Subcutaneous adipose tissue (tissue), 4 donors: Measurements from ENCODE around the gene PHF19. TPM values are rescaled to one million over a fixed set of nuclear protein-coding genes. Genes with fewer than 3 reads are reported as not detected.

Experiments used
- CTCF ChIP-seq: fragments of 450-650 bp; IDR thresholded peaks from one replicate; pipeline ENCODE4 v1.5.1; 2016; ENCODE audit warnings: low read depth, mild to moderate bottlenecking, control low read depth, antibody characterized with exemption, moderate library complexity
- total RNA-seq, 4 donors: library from RNA; depleted of rRNA; stranded (reverse); fragments of >200 nt; gene quantifications; one replicate each; pipeline ENCODE4 v1.1.0, GENCODE V29; 2016

PHF19 gene
- total RNA-seq, 4 donors from 2014 or later, result 11.6 to 36.7 (median 17.3) TPM

DNA sequence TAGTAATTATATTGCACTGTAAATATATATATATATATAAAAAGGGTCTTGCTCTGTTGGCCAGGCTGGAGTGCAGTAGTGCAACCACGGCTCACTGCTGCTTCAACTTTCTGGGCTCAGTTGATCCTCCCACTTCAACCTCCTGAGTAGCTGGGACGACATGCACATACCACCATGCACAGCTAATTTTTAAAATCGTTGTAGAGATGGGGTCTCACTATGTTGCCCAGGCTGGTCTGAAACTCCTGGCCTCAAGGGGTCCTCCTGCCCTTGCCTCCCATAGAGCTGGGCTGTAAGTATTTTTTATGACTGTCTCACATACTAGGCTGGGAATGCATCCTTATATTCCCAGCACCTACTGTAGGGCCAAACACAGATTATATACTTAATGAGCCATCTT, 46.1 kb downstream of the PHF19 start:
- no peak for TF ChIP-seq CTCF

GRCh38 chr9:120830151-120830550, 46.8 kb downstream of the PHF19 start:
- no peak for TF ChIP-seq CTCF

DNA sequence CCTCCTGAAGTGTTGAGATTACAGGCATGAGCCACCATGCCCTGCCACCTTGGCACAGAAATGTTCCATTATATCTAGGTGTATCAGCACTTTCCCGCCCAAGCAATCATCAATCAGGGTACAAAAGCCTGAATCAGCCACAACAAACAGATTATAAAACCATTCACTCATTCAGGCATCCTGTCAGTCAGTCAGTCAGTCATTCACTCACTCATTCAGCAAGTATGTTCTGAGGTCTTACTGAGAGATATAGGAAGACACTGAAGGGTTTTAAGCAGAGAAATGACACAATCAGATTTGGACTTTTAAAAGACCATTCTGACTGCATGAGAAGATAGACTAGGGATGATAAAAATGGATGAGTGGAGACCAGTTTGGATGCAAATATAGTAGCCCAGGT, 47.3 kb downstream of the PHF19 start:
- TF ChIP-seq CTCF, result no peak

DNA sequence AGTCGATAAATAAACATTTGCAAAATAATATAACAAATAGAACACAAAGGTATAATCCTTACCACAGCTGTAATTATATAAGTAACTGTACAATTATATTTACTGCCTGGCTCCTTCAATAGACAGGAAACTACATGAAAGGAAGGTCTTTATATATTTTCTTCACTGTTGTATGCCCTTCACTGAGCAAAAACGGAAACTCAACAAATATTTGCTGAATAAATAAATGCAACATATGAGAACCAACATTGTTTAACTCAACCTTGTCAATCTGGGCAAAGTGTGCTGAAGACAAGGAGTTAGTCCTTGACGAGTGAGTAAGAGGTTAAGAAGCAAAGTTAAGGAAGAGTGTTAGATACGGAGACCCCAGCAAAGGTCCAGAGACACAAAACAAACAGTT, 56.9 kb downstream of the PHF19 start:
- TF ChIP-seq CTCF, result no peak

- no peak for TF ChIP-seq CTCF
These were observed 58.4 kb downstream of the PHF19 start for GRCh38 chr9:120818595-120818994.

DNA sequence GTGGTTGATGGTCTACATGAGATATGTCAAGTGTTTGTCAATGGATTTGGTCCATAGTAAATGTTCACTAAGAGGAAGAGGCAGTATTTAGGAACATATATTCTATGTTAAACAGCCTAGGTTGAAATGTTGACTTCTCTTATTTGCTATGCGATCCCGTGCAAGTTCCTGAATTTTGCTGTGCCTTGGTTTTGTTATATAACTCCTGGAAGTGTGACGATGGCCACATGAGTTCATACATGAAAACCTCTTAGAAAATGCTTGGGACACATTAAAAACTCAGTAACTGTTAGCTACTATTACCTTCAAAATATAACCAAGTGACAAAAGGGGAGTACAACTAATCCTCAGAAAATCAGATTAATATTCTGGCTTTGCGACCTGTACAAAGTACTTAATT, 61.9 kb downstream of the PHF19 start:
- no peak for TF ChIP-seq CTCF

DNA sequence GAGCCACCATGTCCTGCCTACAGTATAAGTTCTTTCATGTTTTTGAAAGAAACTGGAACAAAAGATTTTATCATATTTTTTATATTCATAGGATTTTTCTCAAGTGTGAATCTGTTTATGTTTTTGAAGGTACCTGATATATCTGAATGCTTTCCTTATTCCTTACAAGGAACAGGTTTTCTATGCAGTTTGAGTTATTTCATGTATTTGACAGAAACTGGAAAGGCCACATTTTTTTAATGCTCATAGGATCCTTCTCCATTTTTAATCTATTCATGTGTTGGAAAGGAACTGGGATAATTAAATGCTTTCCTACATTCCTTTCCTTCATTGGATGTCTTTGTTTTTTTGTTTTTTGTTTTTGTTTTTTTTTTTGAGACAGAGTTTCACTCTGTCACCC, 68.1 kb downstream of the PHF19 start:
- no peak for TF ChIP-seq CTCF
